Measurements from ENCODE around the gene GNG4.
A peak's percentile ranks its signal among the peaks of the same experiment; 100 is the strongest.

Gene GNG4

DNA sequence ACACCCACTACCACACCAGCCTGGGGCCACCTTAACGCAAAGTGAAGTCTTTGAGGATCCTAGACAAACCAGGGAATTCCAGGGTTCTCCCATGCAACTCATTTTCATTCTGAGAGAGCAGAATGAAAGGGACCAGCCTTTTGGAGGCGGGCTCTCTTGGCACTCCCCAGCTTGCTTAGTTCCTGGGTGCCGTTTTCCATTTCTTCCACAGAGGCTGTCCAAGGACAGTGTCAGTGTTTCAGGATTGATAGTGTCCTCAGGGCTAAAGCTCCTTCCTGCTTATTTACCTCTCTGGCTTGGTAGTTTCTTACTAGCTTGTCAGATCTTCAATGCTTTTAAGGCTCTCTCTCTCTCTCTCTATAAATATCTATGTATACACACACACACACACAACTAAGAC lies 30.1 kb upstream of the GNG4 start:
- in situ Hi-C loops (cut with HindIII; ENCODE audit: low sequenced_read_pairs) = no loop called here
- no peak overlapping the region for H3K4me3 ChIP-seq (ENCODE audit: low read depth, low read length)
- DNase-seq (ENCODE audit: low read depth, low spot score) = no peak
- TF ChIP-seq, protein P1, sequence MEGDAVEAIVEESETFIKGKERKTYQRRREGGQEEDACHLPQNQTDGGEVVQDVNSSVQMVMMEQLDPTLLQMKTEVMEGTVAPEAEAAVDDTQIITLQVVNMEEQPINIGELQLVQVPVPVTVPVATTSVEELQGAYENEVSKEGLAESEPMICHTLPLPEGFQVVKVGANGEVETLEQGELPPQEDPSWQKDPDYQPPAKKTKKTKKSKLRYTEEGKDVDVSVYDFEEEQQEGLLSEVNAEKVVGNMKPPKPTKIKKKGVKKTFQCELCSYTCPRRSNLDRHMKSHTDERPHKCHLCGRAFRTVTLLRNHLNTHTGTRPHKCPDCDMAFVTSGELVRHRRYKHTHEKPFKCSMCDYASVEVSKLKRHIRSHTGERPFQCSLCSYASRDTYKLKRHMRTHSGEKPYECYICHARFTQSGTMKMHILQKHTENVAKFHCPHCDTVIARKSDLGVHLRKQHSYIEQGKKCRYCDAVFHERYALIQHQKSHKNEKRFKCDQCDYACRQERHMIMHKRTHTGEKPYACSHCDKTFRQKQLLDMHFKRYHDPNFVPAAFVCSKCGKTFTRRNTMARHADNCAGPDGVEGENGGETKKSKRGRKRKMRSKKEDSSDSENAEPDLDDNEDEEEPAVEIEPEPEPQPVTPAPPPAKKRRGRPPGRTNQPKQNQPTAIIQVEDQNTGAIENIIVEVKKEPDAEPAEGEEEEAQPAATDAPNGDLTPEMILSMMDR (IDR thresholded peaks at IDR 0.05; ENCODE audit: low read depth, low read length) = no peak

DNA sequence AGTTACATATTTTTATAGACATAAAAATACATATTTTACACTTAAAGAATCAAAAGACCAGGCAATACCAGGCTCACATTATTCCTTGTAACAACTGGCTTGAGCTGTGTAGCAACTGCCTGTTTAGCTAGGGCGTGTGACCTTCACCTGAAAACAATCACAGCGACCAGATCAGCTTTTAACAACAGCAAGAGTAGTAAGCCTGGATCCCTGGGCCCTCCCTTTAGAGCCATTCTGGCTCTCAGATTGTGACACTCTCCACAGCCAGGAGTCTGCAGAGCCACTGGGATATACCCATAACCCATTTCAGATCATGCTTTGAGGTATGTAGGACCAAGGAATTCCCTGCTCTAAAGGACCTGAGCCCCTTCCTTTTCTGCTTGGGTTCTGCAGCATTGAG lies 29.4 kb upstream of the GNG4 start:
- TF ChIP-seq, protein P1 (IDR thresholded peaks at IDR 0.05; ENCODE audit: low read depth, low read length) = no peak
- in situ Hi-C loops (cut with HindIII; ENCODE audit: low sequenced_read_pairs) = no loop called here
- DNase-seq (ENCODE audit: low read depth, low spot score) = no peak
- no peak overlapping the region for H3K4me3 ChIP-seq (ENCODE audit: low read depth, low read length)

DNA sequence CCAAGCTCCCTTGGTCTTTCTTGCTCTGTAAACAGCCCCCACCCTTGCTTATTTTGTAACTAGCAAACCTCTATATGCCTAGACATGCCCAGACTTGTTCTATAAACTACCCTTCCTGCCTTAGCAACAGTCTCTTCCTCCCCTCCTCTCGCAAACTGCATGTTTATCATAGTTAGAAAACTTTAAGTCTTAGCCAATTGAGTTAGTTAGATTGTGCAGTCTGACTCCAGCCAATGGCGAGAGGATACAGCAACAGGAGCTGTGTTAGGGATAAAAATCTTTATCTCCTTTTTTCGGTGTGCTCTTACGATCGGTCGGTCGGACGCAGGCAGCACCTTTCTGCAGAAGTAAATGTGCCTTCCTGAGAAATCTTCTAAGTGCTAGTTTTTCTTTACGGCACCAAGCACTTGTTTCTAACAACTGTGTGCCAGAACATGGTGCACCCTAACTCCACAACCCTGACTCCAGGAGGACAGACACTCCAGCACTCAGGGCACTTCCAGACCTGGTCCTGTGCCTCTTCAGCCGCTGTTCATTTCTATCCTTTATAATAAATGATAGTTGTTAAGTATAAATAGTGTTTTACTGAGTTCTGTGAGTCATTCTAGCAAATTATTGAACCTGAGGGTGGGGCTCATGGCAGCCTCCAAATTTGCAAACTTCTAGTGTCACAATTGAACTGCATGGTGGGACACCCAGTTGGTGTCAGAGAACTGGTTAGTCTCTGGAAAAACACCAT lies 25.7 kb upstream of the GNG4 start:
- TF ChIP-seq, protein P1 (IDR thresholded peaks at IDR 0.05; ENCODE audit: low read depth, low read length) = no peak
- in situ Hi-C loops (cut with HindIII; ENCODE audit: low sequenced_read_pairs) = no loop called here
- no peak for DNase-seq (ENCODE audit: low read depth, low spot score)
- no peak overlapping the region for H3K4me3 ChIP-seq (ENCODE audit: low read depth, low read length)

DNA sequence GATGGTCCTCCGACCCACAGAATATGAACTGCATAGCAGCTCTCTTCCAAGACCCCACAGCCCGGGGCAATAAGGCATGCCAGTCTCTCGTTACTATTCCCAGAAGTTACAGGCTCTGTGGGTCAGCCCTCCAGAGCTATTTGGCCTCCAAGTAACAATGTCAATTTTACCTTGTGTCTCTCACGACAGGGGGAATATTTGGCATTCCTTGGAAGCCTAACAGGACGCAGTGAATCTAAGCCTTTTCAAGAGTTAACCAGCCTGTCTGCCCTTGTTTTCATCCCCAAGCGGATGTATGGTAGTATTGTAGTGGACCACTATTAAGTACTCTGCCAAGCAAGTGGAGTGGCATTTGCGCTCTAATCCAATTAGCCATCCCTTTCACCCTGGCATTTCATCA lies 24.4 kb upstream of the GNG4 start:
- TF ChIP-seq, protein P1 (IDR thresholded peaks at IDR 0.05; ENCODE audit: low read depth, low read length) = no peak
- no peak for DNase-seq (ENCODE audit: low read depth, low spot score)
- in situ Hi-C loops (cut with HindIII; ENCODE audit: low sequenced_read_pairs) = no loop called here
- H3K4me3 ChIP-seq (ENCODE audit: low read depth, low read length) = no peak overlapping the region

DNA sequence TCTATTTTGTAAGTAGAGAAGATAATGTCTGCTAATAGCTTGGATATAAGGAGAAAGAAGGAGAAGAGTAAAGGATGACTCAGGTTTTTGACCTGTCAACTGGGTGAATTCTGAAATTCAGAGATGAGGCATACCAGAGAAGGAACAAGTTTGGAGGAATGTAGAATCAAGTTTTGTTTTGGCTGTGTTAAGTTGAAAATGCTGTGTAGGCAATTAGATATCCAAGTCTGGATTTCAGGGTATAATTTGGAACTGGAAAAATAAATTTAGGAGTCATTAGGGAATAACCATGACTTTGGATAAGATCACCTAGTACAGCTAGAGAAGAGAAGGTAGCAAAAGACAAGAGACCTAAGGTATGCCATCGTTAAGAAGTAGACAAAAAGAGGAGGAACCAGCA lies 22.4 kb upstream of the GNG4 start:
- H3K4me3 ChIP-seq (ENCODE audit: low read depth, low read length) = no peak overlapping the region
- no peak for DNase-seq (ENCODE audit: low read depth, low spot score)
- TF ChIP-seq, protein P1 (IDR thresholded peaks at IDR 0.05; ENCODE audit: low read depth, low read length) = no peak
- in situ Hi-C loops (cut with HindIII; ENCODE audit: low sequenced_read_pairs) = no loop called here

DNA sequence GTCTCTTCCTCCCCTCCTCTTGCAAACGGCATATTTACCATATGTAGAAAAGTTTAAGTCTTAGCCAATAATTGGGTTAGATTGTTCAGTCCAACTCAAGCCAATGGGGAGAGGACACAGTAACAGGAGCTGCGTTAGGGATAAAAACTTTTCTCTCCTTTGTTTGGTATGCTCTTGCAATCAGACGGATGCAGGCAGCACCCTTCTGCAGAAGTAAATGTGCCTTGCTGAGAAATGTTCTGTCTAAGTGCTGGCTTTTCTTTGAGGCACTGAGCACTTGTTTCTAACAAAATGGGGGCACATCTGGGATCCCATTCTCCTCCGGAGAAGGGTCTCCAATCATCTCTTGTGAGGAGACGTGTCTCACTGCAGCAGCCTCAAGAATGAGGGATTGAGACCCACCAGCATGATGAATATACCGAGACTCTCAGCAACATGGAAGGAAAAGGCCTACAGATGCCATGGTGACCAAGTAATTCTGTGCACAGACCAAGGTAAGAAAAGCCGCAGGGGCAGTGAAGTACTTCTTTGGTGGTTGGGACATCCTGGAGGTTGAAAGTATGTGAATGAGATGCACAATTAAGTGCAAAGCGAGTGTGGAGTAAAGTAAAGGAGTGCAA lies 20.7 kb upstream of the GNG4 start:
- TF ChIP-seq, protein P1 (IDR thresholded peaks at IDR 0.05; ENCODE audit: low read depth, low read length) = no peak
- DNase-seq (ENCODE audit: low read depth, low spot score) = peak; percentile 11
- in situ Hi-C loops (cut with HindIII; ENCODE audit: low sequenced_read_pairs) = no loop called here
- no peak overlapping the region for H3K4me3 ChIP-seq (ENCODE audit: low read depth, low read length)
